CD14-positive monocyte (primary cell): ENCODE data around the gene FAM9B. TPM values are rescaled to one million over a fixed set of nuclear protein-coding genes. Genes with fewer than 3 reads are reported as not detected.

ENCODE experiments used
- DNase-seq, 3 donors: peaks; one replicate each; pipeline ENCODE4 v3.0.0-alpha.2; 2011 to 2022
- H2AFZ ChIP-seq: 2 replicates; pipeline ENCODE4 v1.6.0; 2012; ENCODE audit warnings: mild to moderate bottlenecking, low read depth, low read length, inconsistent platforms; ENCODE audit not compliant: insufficient read depth, poor library complexity, severe bottlenecking
- H3K27ac ChIP-seq, 2 donors: 1 replicate in 1 of 2; 2 replicates in 1 of 2; pipeline ENCODE4 v1.5.1; 2012 to 2013; ENCODE audit warnings: low read length in 2 of 2, control low read depth in 1 of 2, inconsistent platforms in 1 of 2, low read depth in 1 of 2, mild to moderate bottlenecking in 1 of 2
- H3K27me3 ChIP-seq, 2 donors: one replicate each; pipeline versions ENCODE4 v1.6.0 to v1.6.1; 2011 to 2013; ENCODE audit warnings: low read length in 2 of 2; ENCODE audit not compliant: control insufficient read depth in 2 of 2, insufficient read depth in 2 of 2
- H3K36me3 ChIP-seq, 2 donors: replicated peaks in 1 of 2; 1 replicate in 1 of 2; 2 replicates in 1 of 2; pipeline versions ENCODE4 v1.5.1 to v1.6.1; 2012 to 2013; ENCODE audit warnings: low read length in 2 of 2, control low read depth in 1 of 2, inconsistent platforms in 1 of 2, mild to moderate bottlenecking in 1 of 2; ENCODE audit not compliant: insufficient read depth in 2 of 2, control insufficient read depth in 1 of 2
- H3K4me1 ChIP-seq, 2 donors: 1 replicate in 1 of 2; 2 replicates in 1 of 2; pipeline versions ENCODE4 v1.5.1 to v1.6.1; 2012 to 2013; ENCODE audit warnings: low read length in 2 of 2, control low read depth in 1 of 2, inconsistent platforms in 1 of 2, mild to moderate bottlenecking in 1 of 2, moderate library complexity in 1 of 2; ENCODE audit not compliant: insufficient read depth in 2 of 2, control insufficient read depth in 1 of 2
- H3K4me2 ChIP-seq: replicated peaks from 2 replicates; pipeline ENCODE3; 2012; ENCODE audit warnings: low read length, moderate library complexity, mild to moderate bottlenecking; ENCODE audit not compliant: poor library complexity, severe bottlenecking; ENCODE audit errors: extremely low read depth
- H3K4me3 ChIP-seq, 3 experiments: fragments of 200-600 bp in 1 of 3; sonication (generic) in 1 of 3; replicated peaks in 1 of 3; 1 replicate in 2 of 3; 2 replicates in 1 of 3; pipeline ENCODE4 v1.5.1; 2011 to 2013; ENCODE audit warnings: low read length in 3 of 3, mild to moderate bottlenecking in 3 of 3, control low read depth in 2 of 3, low read depth in 2 of 3, inconsistent platforms in 1 of 3, moderate library complexity in 1 of 3
- H3K79me2 ChIP-seq: 2 replicates; pipeline ENCODE4 v1.6.0; 2012; ENCODE audit warnings: mild to moderate bottlenecking, control low read depth, inconsistent platforms, low read length, moderate library complexity; ENCODE audit not compliant: insufficient read depth
- H3K9ac ChIP-seq: 2 replicates; pipeline ENCODE4 v1.6.0; 2017; ENCODE audit warnings: low read length, mild to moderate bottlenecking; ENCODE audit not compliant: insufficient read depth, poor library complexity, severe bottlenecking
- H3K9me3 ChIP-seq, 2 donors: replicated peaks in 1 of 2; 1 replicate in 1 of 2; 2 replicates in 1 of 2; pipeline versions ENCODE4 v1.5.1 to v1.6.1; 2012 to 2013; ENCODE audit warnings: low read length in 2 of 2, control low read depth in 1 of 2; ENCODE audit not compliant: control insufficient read depth in 1 of 2, insufficient read depth in 1 of 2
- H4K20me1 ChIP-seq: 2 replicates; pipeline ENCODE4 v1.6.0; 2012; ENCODE audit warnings: mild to moderate bottlenecking, low read length, control low read depth, moderate library complexity; ENCODE audit not compliant: insufficient read depth
- H3K27ac Mint-ChIP-seq, 7 donors: one replicate each; pipeline ENCODE4 v1.8.0; 2020; ENCODE audit warnings: mild to moderate bottlenecking in 7 of 7, mixed read lengths in 7 of 7, moderate library complexity in 6 of 7, inconsistent platforms in 2 of 7
- H3K27me3 Mint-ChIP-seq, 3 donors: one replicate each; pipeline ENCODE4 v1.8.0; 2021 to 2022; ENCODE audit warnings: low read depth in 3 of 3, mild to moderate bottlenecking in 3 of 3, mixed read lengths in 3 of 3, moderate library complexity in 3 of 3, inconsistent platforms in 1 of 3
- H3K36me3 Mint-ChIP-seq, 2 donors: one replicate each; pipeline ENCODE4 v1.8.0; 2020; ENCODE audit warnings: mixed read lengths in 2 of 2, inconsistent platforms in 1 of 2, mild to moderate bottlenecking in 1 of 2
- H3K4me1 Mint-ChIP-seq: one replicate; pipeline ENCODE4 v1.8.0; 2020; ENCODE audit warnings: mild to moderate bottlenecking, mixed read lengths
- H3K4me3 Mint-ChIP-seq, 2 donors: one replicate each; pipeline ENCODE4 v1.8.0; 2020; ENCODE audit warnings: mild to moderate bottlenecking in 2 of 2, mixed read lengths in 2 of 2, moderate library complexity in 1 of 2
- H3K9me3 Mint-ChIP-seq, 7 donors: one replicate each; pipeline ENCODE4 v1.8.0; 2020 to 2022; ENCODE audit warnings: mixed read lengths in 7 of 7, mild to moderate bottlenecking in 6 of 7, moderate library complexity in 6 of 7, inconsistent platforms in 2 of 7
- CTCF ChIP-seq: fragments of 200-600 bp; IDR thresholded peaks from one replicate; pipeline ENCODE4 v1.8.0; 2022; ENCODE audit warnings: antibody characterized with exemption, mild to moderate bottlenecking
- WGBS: methylation state at CpG from one replicate; pipeline ENCODE4 v1.1.5; 2013; ENCODE audit warnings: missing lambda C conversion rate; ENCODE audit not compliant: insufficient coverage; 5-methylcytosine and 5-hydroxymethylcytosine counted together
- intact Hi-C, 2 donors: fragments of 100-400 bp; cut with micrococcal nuclease; formaldehyde crosslinking; loops; one replicate each; pipeline versions ENCODE4 v1.15.0 to v1.15.1; 2023
- polyA plus RNA-seq, 3 donors: library from polyadenylated mRNA; depleted of rRNA in 1 of 3; unstranded in 2 of 3; stranded (reverse) in 1 of 3; fragments of 300-500 nt in 2 of 3; fragments of >200 nt in 1 of 3; fragmentation: Illumina TruSeq in 2 of 3; gene quantifications; 1 replicate in 2 of 3; 2 replicates in 1 of 3; pipeline ENCODE4 v1.2.3, GENCODE V29; 2012 to 2021

The FAM9B gene
- polyA plus RNA-seq, 3 donors = 0.73 TPM; not detected in 2

GRCh38 chrX:9003041-9003440 is 30.9 kb downstream of the FAM9B start:
- Histone ChIP-seq H2AFZ (no peak overlapping the region), H3K4me3 (no peak overlapping the region), H3K9me3 (no peaks in the 10 kb centered on the region), H3K9ac (no peak overlapping the region), H3K4me2 (no peak overlapping the region), H4K20me1 (no peaks in the 10 kb centered on the region), H3K27ac (no peak overlapping the region), H3K79me2 (no peaks in the 10 kb centered on the region), H3K36me3 (no peaks in the 10 kb centered on the region), H3K27me3 (peaks cover 0 to 7% of the 10 kb centered on the region in 2 donors), H3K4me1 (no peaks in the 10 kb centered on the region)
- peaks cover 0 to 2% (median 0%) of the 10 kb centered on the region in 7 donors for H3K9me3 Mint-ChIP-seq
- no CpG with 5 or more reads among the region's 3 CpGs for WGBS
- no peak overlapping the region for H3K4me3 Mint-ChIP-seq
- TF ChIP-seq CTCF = no peak
- no peaks in the 10 kb centered on the region for H3K36me3 Mint-ChIP-seq
- H3K27me3 Mint-ChIP-seq = peaks cover 2 to 16% (median 11%) of the 10 kb centered on the region in 3 donors
- peaks cover 2% of the 10 kb centered on the region for H3K4me1 Mint-ChIP-seq
- intact Hi-C loops = no loop called here
- no peak overlapping the region for H3K27ac Mint-ChIP-seq
- no peak for DNase-seq

- H3K4me3 Mint-ChIP-seq = no peak overlapping the region
- peaks cover 2% of the 10 kb centered on the region for H3K4me1 Mint-ChIP-seq
- H3K4me3 ChIP-seq = no peak overlapping the region
- H3K9me3 Mint-ChIP-seq = peaks cover 0 to 1% (median 0%) of the 10 kb centered on the region in 7 donors
- H3K27me3 ChIP-seq = peaks cover 0 to 3% of the 10 kb centered on the region in 2 donors
- intact Hi-C loops = no loop called here
- TF ChIP-seq CTCF = no peak
- no peak overlapping the region for H3K9ac ChIP-seq
- H3K27ac ChIP-seq = no peak overlapping the region
- no peaks in the 10 kb centered on the region for H3K9me3 ChIP-seq
- H3K27ac Mint-ChIP-seq = peak overlapping the region in 1 of 7 donors; percentile 1
- H3K36me3 Mint-ChIP-seq = no peaks in the 10 kb centered on the region
- no peaks in the 10 kb centered on the region for H3K36me3 ChIP-seq
- H3K79me2 ChIP-seq = no peaks in the 10 kb centered on the region
- DNase-seq = no peak
- H2AFZ ChIP-seq = no peak overlapping the region
- H3K4me2 ChIP-seq = no peak overlapping the region
- WGBS = no CpG with 5 or more reads among the region's 4 CpGs
- H4K20me1 ChIP-seq = no peaks in the 10 kb centered on the region
- H3K27me3 Mint-ChIP-seq = peaks cover 0 to 2% (median 1%) of the 10 kb centered on the region in 3 donors
- no peaks in the 10 kb centered on the region for H3K4me1 ChIP-seq
These were observed 45.5 kb downstream of the FAM9B start for GRCh38 chrX:8988446-8988845.
